CD4-positive, alpha-beta T cell treated with Interleukin-4 for 4 hours (primary cell): ENCODE measurements around the gene ZNF346.

Source experiments
- DNase-seq: peaks from one replicate; pipeline ENCODE4 v3.0.0-alpha.2; 2020

ZNF346 gene

GRCh38 chr5:177070536-177071191, 48.2 kb downstream of the ZNF346 start:
- no peak for DNase-seq

- peak; percentile 73 for DNase-seq
These were observed 49.3 kb downstream of the ZNF346 start for GRCh38 chr5:177071666-177072385.

GRCh38 chr5:177077335-177077734, 54.8 kb downstream of the ZNF346 start:
- DNase-seq: no peak

- no peak for DNase-seq
These were observed 57.1 kb downstream of the ZNF346 start for GRCh38 chr5:177079606-177080005.

GRCh38 chr5:177080265-177080664, 57.8 kb downstream of the ZNF346 start:
- no peak for DNase-seq

GRCh38 chr5:177081859-177082258, 59.4 kb downstream of the ZNF346 start:
- no peak for DNase-seq

- no peak for DNase-seq
These were observed 60.9 kb downstream of the ZNF346 start for GRCh38 chr5:177083357-177083756.

- no peak for DNase-seq
These were observed 61.7 kb downstream of the ZNF346 start for GRCh38 chr5:177084175-177084574.

- DNase-seq: no peak
These were observed 63.6 kb downstream of the ZNF346 start for GRCh38 chr5:177085985-177086653.

GRCh38 chr5:177086654-177087397, 64.3 kb downstream of the ZNF346 start, which contains the start of gene FGFR4:
Gene FGFR4 (plus strand): TSS chr5:177086915. CDS start chr5:177089603, 2,688 bp downstream.
- DNase-seq: peak; percentile 39

- DNase-seq: no peak
These were observed 65.0 kb downstream of the ZNF346 start for GRCh38 chr5:177087398-177088005.

- DNase-seq: no peak
These were observed 66.6 kb downstream of the ZNF346 start for GRCh38 chr5:177089127-177089526.

GRCh38 chr5:177089825-177090641, 67.5 kb downstream of the ZNF346 start:
- DNase-seq: no peak

- no peak for DNase-seq
These were observed 68.3 kb downstream of the ZNF346 start for GRCh38 chr5:177090813-177091212.

- DNase-seq: no peak
These were observed 68.7 kb downstream of the ZNF346 start for GRCh38 chr5:177091232-177091631.

- no peak for DNase-seq
These were observed 69.9 kb downstream of the ZNF346 start for GRCh38 chr5:177092178-177093081.

- DNase-seq: no peak
These were observed 70.7 kb downstream of the ZNF346 start for GRCh38 chr5:177093082-177093712.

- no peak for DNase-seq
These were observed 71.3 kb downstream of the ZNF346 start for GRCh38 chr5:177093803-177094202.

- no peak for DNase-seq
These were observed 72.0 kb downstream of the ZNF346 start for GRCh38 chr5:177094224-177095087.
